Neural crest cell (in vitro differentiated cells): Measurements from ENCODE around the gene PPL. TPM values are rescaled to one million over a fixed set of nuclear protein-coding genes. Genes with fewer than 3 reads are reported as not detected.

ENCODE experiments used
- DNase-seq: peaks from one replicate; pipeline ENCODE4 v3.0.0; 2021; ENCODE audit warnings: low read depth, mixed read lengths, low spot score
- H3K27ac Mint-ChIP-seq: one replicate; pipeline ENCODE4 v1.8.0; 2021; ENCODE audit warnings: mild to moderate bottlenecking, mixed read lengths; ENCODE audit not compliant: unreplicated experiment
- H3K27me3 Mint-ChIP-seq: 2 replicates; pipeline ENCODE4 v1.8.0; 2021; ENCODE audit warnings: low read depth, mild to moderate bottlenecking, mixed read lengths
- H3K36me3 Mint-ChIP-seq: 2 replicates; pipeline ENCODE4 v1.8.0; 2021; ENCODE audit warnings: low read depth, mild to moderate bottlenecking, mixed read lengths
- H3K4me1 Mint-ChIP-seq: 2 replicates; pipeline ENCODE4 v1.8.0; 2021; ENCODE audit warnings: mixed read lengths
- H3K4me3 Mint-ChIP-seq: one replicate; pipeline ENCODE4 v1.8.0; 2021; ENCODE audit warnings: mild to moderate bottlenecking, mixed read lengths
- H3K9me3 Mint-ChIP-seq: 2 replicates; pipeline ENCODE4 v1.8.0; 2021; ENCODE audit warnings: mixed read lengths
- CTCF ChIP-seq: fragments of 200-600 bp; sonication (generic); conservative IDR thresholded peaks from 2 replicates; pipeline ENCODE4 v1.5.0; 2021; ENCODE audit warnings: antibody characterized with exemption, mild to moderate bottlenecking
- total RNA-seq: library from RNA; stranded (reverse); gene quantifications from 2 replicates; pipeline ENCODE4 v1.2.1, GENCODE V29; 2021

Gene PPL
- total RNA-seq, 1 donor from 2014 or later = 0.26 TPM

DNA sequence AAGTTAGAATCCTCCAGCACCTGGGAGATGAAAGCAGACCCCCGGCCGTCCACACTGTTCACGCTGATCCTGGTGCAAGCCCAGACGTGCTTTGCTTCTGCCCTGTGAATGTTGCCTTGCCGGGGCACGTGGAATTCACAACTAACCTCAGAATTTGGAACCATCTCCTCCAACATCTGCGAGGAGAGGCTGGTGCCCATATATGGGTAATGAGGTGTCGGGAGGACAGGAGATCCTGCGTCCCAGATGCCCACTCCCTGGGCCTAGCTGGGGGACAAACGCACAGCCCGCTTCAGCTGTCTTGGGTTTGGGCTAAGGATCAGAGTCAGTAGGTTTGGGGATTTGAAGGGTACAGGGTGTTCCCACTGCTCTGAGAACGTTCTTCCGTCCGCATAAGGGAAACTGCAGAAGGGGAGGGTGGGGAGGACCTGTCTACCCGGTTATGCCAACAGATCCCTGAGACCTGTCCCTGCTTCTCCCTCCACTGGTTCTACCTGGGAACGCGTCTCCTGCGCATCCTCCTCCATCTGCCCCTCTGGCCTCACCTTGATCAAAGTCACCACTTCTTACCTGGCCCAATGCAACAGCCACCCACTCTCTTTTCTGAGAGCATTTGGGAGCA, 14.1 kb downstream of the PPL start:
- Mint-ChIP-seq H3K4me1 (no peaks in the 10 kb centered on the region), H3K4me3 (no peak overlapping the region)
- TF ChIP-seq CTCF = no peak

GRCh38 chr16:4920826-4921225, 16.1 kb downstream of the PPL start:
- H3K4me3 Mint-ChIP-seq = no peak overlapping the region
- no peak for TF ChIP-seq CTCF
- no peaks in the 10 kb centered on the region for H3K36me3 Mint-ChIP-seq
- H3K27ac Mint-ChIP-seq = no peak overlapping the region
- DNase-seq = no peak
- no peaks in the 10 kb centered on the region for H3K4me1 Mint-ChIP-seq
- no peaks in the 10 kb centered on the region for H3K9me3 Mint-ChIP-seq
- peaks cover 15% of the 10 kb centered on the region for H3K27me3 Mint-ChIP-seq

More for the DNA sequence above, 14.1 kb downstream of the PPL start:
- Mint-ChIP-seq H3K9me3 (peaks cover 6% of the 10 kb centered on the region), H3K27me3 (peaks cover 12% of the 10 kb centered on the region), H3K36me3 (peaks cover 2% of the 10 kb centered on the region), H3K27ac (no peak overlapping the region)
- DNase-seq = no peak

DNA sequence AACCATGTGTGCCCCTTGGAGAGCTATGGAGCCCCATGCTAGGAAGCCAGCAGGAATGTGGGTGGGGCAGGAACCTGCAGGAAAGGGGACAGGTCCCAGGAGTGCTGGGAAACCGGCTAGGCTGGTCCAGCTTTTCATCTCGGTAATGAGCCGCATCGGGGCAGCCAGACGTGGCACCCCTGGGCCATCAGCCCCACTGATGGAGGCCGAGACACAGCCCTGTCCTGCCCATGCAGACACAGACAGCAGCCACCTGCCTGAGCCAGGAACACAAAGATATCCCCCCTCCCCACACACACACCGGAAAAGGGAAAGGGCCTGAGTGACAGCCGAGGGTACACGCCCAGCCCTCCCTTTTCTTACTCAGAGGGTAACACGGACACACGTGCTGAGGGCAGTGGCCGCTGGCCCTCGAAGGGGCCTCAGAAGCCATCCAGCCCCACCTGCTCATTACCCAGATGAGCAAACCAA, 18.1 kb downstream of the PPL start:
- Mint-ChIP-seq H3K4me3 (no peak overlapping the region), H3K9me3 (no peaks in the 10 kb centered on the region), H3K27ac (no peak overlapping the region), H3K4me1 (no peaks in the 10 kb centered on the region), H3K36me3 (no peaks in the 10 kb centered on the region), H3K27me3 (peaks cover 6% of the 10 kb centered on the region)
- DNase-seq = no peak
- TF ChIP-seq CTCF = no peak

DNA sequence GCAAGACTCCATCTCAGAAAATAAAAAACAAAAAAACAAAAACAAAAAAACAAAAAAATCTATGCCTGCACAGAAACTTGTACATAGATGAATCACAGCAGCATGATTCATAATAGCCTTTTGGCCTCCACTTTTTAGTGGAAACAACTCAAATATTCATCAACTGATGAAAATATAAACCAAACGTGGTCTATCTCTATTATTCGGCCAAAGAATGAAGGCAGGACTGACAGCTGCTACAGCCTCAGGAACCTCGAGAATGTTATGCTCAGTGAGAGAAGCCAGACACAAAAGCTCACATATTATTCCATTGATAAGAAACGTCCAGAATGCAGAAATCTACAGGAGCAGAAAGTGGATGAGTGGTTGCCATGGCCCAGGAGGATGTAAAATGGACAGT, 19.8 kb downstream of the PPL start:
- Mint-ChIP-seq H3K27me3 (peaks cover 3% of the 10 kb centered on the region), H3K4me3 (no peak overlapping the region), H3K4me1 (no peaks in the 10 kb centered on the region), H3K9me3 (no peaks in the 10 kb centered on the region), H3K36me3 (no peaks in the 10 kb centered on the region), H3K27ac (no peak overlapping the region)
- no peak for TF ChIP-seq CTCF
- DNase-seq = no peak

DNA sequence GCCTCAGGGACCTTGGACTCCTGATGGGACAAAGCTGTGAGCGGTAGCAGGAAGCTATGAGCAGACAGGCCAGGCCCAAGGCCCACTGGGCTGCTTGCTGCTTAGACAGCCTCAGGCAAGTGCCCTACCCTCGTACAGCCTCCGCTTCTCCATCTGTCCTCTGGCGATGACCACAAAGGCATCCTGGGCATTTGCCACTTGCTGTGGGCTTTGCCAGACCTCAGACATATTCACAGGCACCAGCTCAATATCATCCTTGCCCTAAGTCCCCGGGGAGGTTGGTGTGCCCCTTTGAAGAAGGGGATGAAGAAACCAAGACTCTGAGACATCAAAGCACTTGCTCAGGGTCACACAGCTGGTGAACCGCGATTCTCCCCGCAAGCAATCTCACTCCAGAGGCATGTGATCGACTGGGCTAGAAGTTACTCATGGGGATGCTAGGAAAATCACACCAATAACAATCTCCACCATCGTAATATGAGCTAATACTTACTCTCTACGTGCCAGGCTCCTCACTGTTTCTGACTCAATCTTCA, 21.7 kb downstream of the PPL start:
- Mint-ChIP-seq H3K9me3 (no peaks in the 10 kb centered on the region), H3K4me3 (no peak overlapping the region), H3K36me3 (no peaks in the 10 kb centered on the region), H3K4me1 (no peaks in the 10 kb centered on the region), H3K27ac (no peak overlapping the region), H3K27me3 (peaks cover 3% of the 10 kb centered on the region)
- DNase-seq = no peak
- TF ChIP-seq CTCF = no peak
